Endometrium (tissue), 2 donors: ENCODE results near the gene SLC37A1.

Experiments used
- FAIRE-seq: peaks from 2 replicates; lab custom pipeline; 2012; peaks lifted over from hg19 to GRCh38; lab: Jason Lieb, UNC
- donor health status: control.
- donor health status: control.

Gene SLC37A1

DNA sequence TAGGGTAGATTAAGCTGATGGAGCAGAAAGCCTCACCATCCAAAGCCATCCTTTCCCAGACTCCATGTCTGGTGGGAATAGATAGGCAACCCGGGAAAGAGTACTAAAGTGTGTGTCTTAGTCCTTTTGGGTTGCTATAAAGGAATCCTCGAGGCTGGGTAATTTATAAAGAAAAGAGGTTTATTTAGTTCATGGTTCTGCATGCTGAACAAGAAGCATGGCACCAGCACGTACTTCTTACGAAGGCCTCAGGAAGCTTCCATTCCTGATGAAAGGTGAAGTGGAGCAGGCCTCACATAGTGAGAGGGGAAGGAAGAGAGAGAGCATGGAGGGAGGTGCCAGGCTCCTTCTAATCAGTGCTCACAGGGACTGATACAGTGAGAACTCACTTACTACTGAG lies 6.2 kb upstream of the SLC37A1 start:
- FAIRE-seq, result no peak

DNA sequence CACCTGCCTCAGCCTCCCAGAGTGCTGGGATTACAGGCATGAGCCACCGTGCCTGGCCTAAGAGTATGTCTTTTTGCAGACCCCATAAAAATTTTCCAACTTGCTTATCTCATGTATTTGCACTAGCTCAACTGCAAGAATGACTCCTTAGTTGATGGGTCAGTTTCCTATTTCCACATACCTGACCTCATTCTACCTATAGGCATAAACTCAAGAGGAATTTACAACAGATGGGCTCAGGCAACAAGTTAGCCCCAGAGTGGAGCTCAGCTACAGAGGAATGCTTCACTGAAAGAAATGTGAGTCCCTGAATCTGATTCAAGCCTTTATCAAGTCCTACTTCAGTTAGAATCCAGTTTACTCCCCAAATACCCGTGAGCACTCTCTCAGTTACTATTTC lies 5.3 kb upstream of the SLC37A1 start:
- no peak for FAIRE-seq

DNA sequence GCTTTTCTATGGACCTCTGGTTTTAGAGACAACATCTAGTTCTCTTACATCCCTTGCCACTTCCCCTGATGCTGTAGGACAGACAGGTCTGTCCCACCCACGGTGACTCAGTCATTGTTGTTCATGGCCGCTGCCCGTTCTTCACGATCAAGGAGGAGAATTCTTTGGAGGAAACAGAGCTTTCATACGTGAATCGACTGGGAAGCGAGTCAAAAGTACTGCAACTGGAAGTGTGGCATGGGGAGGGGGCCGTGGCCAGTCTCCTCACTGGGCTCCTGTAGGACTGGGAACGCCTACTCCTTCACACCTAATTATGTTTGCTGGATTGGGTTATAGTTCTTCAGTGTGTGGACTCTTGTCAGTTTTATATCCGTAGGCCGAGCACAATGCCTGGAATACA lies 4.4 kb upstream of the SLC37A1 start:
- no peak for FAIRE-seq

DNA sequence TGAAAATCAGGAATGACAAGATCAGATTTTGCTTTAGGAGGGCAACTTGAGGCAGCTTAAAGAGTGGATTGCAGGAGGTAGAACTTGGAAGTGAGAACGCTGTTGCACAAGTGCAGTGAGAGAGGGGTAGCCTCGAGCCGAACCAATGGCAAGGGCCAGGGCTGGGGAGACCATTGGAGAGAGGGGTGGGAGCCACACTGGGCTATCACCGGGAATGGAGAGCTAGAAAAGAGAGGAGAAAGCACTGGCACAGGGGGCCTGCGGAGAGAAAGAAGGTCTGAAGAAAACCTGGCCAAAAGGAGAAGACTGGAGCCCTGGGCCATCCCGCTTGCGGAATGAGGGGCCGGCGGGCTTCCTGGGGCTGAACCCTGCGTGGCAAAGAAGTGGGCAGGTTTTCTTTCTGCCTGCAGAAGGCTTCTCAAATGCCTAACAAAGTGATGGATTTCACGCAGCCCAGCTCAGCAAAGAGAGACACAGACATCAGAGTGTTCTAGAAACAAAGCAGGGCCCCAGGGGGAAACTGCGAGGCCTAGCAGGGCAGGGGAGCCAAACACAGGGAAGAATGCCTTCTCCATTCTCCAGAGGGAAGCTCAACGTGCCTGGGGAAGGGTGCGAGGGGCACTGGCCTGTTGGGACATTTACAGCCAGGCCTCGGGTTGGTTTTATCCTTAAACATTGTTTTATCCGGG lies 1.2 kb upstream of the SLC37A1 start:
- no peak for FAIRE-seq

DNA sequence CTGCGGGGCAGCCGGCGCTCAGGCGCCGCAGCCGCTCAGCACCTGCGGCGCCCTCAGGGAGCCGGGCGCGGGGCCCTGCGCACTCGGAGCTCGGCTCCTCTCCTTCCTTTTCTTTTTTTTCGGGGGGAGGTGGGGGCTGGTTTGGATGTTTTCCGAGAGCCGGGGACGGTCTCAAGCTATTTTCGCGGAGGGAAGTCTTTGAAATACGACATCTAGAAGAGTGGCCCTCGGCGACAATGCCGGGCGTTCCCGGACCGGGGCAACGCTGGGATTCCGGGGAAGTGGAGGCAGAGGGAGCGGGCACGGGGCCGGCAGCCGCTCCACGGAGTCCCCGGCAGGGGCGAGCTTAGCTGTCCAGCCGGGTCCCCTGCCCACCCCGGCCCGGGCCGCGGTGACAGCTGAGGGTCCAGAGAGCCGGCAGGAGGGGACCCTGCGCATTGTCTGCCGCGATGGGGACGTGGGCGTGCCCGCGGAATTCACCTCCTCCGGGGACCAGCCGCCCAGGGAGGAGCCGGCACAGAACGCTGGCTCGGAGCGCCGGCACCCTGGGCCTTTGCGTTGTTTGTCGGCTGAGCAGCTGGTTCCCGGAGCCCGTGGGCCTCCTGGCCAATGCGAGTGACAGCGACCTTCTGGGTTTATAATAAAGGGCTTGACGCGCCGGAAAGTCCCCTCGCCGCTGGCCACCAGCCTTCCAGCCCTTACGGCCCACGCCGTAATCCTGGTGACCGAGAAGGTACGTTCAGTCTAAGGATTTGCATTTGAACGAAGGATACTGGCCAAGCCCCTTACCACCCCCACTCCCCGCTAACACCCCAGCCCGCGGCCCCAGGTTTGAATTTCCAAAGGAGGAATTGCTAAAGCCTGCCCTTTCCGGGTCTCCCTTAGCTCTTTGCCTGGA lies 582 bp downstream of the SLC37A1 start:
- no peak for FAIRE-seq

DNA sequence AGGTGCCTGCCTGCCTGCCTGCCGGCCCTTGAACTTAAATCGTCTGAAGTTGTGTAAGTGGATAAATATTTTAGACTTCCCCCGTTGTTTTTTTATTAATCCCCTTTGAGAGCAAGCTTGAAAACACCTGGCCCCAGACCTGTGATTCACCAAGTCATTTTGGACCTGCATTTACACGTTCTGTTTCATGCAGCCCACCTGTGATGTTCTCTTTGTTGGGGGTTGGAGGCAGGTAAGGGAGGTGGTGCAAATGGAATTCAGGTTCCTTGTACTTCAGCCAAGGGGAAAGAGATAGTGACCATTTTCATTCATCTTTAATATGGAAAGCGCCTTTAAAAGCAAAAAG lies 1.2 kb downstream of the SLC37A1 start:
- FAIRE-seq, result no peak

DNA sequence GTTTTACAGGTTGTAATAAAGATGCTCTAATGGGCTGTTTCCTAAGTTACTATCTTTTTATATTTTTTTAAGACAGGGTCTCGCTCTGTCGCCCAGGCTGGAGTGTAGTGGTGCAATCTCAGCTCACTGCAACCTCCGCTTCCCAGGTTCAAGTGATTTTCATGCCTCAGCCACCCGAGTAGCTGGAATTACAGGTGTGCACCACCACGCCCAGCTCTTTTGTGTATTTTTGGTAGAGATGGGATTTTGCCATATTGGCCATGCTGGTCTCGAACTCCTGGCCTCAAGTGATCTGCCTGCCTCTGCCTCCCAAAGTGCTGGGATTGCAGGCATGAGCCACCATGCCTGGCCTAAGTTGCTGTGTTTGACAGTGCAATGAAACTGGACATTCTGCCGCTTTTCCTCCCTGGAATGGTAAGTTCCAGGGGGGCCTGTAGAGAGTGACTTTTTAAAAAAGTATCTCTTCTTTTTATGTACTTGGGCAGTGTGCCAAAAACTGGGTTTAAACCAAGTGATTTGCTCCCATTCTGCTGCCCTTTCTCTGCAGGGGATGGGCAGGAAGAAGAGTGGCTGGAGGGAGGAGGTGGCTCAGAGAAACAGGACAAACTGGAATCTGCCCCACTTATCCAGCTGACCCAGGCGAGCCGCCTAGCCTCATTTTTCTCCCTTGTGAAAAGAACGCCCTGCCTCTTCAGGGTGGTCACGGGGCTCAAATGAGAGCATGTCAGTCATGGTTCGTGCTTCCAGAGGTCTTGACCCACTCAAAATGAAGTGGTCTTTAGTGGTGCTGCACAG lies 2.3 kb downstream of the SLC37A1 start:
- FAIRE-seq, result no peak

DNA sequence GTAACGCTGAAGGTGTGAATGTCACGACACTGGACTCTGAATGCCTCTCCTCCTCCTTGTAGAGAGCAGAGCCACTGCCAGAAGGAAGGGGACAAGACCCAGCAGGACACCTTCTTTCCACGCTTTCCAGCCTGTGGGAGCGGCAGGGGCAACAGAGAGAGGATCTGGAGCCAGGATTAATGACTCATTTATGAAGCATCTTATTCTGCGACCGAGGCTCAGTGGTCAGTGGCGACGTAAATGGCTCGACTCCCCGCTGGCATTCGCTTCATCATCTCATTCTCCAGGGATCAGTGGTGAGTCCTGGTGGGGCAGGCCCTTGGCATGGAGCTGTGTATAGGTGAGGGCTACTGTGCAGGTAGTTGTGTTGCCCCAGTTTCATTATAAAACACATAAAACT lies 4.6 kb downstream of the SLC37A1 start:
- FAIRE-seq, result no peak

DNA sequence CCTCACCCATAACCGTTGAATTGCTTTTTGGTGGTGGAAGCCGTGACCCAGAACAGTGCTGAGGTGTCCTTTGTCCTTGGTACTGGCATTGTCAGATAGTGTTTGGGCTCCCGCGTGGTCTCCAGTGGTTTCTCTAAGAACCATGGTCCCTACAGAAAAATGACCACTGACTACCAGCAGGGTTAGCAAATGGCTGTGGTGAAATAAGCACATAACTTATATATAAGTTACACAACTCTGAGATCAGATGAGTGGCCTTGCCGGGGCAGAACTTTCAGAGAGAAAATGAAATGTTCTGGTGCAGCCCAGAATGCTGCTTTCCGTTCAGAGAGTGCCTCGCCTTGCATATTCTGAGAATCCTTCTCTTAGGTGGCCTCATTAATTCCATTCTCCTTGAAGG lies 5.0 kb downstream of the SLC37A1 start:
- FAIRE-seq, result no peak

DNA sequence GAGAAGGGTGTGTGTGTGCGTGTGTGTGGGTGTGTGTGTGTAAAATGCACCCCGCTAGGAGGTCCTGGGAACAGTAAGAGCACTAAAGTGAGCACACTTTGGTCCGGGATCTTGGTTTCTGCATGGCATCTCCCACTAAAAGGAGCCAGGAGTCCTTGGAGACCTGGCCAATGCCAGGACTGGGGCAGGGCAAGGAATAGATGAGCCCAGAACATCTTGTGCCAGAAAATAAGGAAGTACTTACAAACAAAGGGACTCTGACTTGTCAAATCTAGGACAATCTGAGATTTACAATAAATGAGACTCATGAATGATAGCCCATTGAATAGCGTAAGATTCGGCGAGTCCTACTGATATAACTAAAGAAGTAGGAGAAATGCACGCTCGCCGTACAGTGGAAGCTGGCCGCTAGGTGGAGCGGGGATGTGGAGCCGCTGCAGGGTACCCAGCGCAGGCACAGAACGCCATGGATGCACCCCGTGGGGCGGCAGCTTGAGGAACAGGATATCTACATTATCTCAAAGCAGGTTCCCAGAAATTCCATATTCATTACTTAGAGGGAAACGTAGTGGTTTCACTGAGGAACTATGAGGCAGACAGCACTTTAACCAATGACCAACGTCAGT lies 7.1 kb downstream of the SLC37A1 start:
- FAIRE-seq, result no peak

DNA sequence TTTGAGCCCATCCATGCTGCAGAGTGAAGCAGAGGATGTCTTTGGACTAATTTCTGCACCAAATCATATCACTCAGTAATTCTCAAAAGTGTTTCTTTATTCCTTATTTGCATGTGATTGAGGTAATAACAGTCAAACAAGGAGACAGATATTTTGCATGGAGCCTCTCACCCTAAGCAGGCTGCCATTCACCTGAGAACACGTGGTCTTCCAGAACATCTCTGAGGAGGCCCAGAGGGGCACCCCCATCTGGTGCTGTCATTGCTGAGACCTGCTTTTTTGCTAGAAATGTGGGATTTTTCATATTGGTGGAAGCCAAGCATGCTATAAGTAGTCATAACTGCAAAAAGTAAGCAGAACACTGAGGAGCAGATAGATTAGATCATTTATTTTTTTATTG lies 7.7 kb downstream of the SLC37A1 start:
- no peak for FAIRE-seq

DNA sequence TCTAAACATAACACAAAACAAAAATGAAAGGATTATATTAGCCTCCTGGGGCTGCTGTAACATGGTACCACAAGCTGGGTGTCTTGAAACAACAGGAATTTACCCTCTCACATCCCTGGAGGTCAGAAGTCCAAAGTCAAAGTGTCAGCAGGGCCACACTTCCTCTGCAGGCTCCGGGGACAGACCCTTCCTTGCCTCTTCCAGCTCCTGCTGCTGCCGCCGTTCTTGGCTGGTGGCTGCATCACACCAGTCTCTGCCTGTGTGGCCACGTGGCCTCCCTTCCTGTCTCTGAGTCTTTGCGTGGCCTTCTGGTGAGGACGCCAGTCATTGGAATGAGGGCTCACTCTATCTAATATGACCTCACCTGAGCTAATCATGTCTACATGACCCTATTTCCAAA lies 8.2 kb downstream of the SLC37A1 start:
- FAIRE-seq, result no peak

DNA sequence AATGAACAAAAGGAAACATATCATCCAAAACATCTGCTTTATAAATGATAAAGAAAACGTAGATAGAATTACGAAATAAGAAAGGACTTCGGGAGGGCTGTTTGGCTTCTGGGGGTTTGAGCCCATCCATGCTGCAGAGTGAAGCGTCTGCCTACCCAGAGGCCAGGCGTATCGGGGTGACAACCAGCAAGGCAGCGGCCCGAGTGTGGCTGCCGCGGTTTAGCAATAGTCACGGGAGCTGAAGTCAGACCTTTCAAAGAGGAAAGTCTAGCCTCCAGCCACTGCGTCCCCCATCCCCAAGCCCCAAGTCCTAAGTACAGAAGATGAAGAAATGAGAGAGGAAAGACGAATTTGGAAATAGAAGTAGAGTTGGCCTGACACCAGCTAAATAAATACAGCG lies 8.6 kb downstream of the SLC37A1 start:
- no peak for FAIRE-seq

DNA sequence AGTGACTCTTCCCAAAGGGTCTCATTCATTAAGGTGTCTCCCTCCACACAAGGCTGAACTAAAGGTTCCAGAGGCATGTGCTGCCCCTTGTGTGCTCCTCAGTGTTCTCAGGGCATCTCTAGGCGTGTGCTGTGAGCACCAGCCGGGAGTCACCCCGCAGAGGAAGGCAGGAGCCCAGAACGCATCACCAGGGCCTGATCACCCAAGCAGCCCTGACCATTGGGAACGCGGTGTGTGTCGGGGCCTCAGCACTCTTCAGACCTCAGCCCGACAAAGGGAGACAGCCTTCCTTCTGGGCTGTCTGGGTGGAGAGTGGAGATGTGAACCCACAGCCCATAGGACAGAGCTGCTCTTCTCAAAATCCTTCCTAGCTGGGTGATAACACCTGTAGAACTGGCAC lies 9.1 kb downstream of the SLC37A1 start:
- no peak for FAIRE-seq

DNA sequence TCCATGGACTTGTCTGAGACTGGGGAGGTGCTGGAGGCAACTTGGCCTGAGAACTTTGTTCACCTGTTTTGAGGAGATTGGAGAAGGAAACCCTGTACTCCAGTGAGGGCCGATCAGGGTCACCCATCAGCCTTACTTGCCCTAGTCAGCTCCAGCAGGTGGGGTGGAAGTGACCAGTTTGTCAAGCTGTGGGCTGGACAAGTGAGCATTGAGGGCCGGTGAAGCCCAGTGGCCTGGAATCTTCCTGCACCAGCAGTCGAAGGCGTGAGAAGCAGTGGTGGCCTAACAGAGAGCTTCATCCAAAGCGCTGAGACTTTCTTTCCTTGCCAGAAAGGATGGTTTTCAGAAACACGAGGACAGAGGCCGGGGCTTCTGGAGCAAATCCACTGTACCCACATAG lies 9.6 kb downstream of the SLC37A1 start:
- no peak for FAIRE-seq

DNA sequence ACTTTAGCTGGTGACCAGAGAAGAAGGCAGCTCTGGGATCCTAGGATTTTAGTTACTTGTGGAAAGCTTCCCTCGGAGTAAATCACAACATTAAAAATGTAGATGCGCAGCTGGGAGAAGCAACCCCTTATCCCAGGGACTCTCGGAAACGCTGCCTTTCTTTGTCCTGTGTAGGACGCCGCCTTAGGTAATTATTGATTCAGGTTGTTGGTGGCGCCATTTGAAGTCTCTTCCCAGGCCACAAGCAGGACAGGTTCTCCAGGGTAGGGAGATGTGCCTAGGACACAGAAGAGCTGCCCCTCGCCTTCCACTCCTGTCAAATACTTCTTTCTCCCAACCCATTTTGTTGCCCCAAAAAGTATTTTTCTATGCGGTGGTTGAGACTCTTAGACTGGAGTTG lies 10.3 kb downstream of the SLC37A1 start:
- FAIRE-seq, result no peak

DNA sequence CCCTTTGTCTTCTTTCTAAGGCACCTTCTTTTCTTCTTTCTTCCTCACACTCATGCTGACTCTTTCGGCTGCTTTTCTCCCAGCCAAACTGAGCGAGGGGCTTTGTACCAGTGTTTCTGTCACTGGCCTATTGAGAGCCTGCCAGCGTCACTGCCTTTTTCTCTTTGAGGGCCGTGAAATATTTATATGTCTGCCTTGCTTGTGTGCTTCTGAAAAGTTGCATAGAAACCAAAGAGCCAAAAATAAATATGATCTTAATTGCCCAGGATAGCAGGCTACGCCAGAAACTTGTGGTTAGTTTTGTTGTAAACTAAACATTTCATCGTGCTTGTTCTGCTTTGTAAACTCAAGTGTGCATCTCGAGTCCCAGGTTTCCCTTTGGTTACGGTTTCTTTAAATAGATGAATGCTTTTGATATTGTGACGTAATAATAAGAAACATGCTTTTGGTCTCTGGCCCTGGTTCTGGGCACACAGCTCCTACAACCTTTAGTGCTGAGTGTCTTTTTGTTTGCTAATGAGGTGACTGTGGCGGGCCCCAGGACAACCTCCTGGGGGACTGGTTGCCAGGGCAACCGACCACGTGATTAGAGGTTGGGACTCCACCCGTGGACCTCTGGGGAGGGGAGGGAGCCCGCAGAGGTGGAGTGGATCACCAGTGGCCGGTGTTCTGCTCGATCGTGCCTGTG lies 10.8 kb downstream of the SLC37A1 start:
- no peak for FAIRE-seq

DNA sequence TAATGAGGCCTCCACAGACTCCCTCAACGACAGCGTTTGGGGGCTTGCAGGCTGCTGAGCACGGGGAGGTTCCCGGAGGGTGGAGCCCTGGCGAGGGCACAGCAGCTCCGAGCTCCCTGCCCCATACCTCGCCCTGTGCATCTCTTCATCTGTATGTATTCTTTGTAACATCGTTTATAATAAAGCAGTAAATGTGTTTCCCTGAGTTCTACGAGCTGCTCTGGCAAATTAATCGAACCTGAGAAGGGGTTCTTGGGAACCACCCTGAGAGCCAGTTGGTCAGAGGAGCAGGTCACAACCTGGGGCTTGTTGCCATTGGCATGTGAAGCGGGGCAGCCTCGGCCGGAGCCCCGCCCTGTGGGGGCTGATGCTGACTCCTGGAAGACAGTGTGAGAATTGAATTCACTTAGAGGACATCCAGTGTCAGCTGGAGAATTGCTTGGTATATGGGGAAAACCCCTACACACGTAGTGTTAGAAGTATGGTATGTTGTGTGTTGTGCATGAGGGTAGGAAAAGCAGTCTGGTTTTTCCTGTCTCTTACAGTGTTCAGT lies 11.5 kb downstream of the SLC37A1 start:
- FAIRE-seq, result no peak

DNA sequence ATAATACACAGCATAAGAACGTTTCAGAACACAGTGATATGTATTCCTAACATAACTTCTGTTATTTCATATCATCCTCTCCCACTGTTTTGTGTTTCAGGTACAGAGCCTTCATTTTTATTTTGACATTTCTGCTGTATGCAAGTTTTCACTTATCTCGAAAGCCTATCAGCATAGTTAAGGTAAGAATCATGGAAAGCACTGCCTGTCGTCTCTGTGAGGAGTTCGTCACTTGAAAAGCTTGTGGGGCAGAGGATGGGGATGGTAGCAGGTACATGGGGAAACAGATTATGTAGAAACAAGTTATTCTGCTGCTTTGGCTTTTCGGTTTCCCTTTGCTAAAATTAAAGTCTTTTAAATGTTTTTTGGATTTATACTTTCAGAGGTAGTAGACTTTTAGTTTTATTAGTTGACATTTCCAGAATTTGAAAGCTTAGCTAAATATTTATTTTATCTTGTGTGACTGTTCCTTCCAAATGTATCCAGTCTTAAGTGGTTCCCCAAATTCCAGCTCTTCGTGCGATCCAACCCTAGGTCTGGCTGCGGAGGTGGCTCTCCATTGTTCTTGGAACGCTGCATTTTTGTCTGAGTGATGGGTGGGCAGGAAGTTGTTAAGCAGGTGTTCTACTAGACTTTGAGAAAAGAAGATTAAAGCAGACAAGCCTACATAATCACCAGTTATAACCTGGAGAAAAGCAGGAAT lies 12.2 kb downstream of the SLC37A1 start:
- FAIRE-seq, result no peak

DNA sequence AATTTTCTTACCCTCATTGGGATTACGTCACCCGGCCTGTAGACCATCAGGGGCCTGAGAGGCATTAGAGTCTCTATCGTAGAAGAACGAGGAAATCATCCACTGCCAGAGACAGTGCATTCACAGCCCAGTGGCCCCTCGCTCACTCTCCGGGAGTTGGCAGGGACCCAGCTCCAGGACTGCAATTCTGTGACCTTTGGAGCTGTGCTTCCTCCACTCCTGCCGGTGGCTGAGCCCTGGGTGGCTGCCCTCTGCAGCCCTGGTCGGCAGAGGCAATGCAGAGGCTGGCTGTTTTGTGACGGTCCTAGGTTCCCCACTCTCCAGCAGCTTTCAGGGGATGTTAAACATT lies 12.7 kb downstream of the SLC37A1 start:
- no peak for FAIRE-seq

DNA sequence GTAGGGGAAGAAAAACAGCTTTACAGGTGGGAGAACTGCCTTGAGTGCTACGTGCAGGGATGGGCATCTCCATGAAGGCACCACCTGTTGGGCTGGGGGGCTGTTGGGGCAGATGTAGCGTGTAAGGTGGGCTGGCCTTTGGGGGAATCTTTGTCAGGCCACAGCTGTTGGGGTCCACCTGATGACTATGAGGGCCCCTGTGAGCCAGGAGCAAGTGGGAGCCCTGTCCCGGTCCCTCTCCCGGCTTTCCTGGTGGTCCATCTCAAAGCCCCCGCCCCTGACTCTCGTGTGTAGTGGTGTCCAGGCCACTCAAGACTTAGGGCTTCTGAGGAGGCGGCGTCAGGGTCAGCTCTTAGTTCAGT lies 13.5 kb downstream of the SLC37A1 start:
- FAIRE-seq, result no peak
